ENCODE data around the gene SOX9.
"Not testable (repeated sequence)": the region's sequence is repeated elsewhere in the genome, so short reads cannot be mapped to it uniquely, and the experiment has no call there.

SOX9 gene

DNA sequence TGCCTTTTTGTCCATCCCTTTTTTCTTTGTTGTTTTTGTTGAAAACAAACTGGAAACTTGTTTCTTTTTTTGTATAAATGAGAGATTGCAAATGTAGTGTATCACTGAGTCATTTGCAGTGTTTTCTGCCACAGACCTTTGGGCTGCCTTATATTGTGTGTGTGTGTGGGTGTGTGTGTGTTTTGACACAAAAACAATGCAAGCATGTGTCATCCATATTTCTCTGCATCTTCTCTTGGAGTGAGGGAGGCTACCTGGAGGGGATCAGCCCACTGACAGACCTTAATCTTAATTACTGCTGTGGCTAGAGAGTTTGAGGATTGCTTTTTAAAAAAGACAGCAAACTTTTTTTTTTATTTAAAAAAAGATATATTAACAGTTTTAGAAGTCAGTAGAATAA, 4.9 kb downstream of the SOX9 start:
- DNase-seq: no peak
- TF ChIP-seq GATA1 (IDR thresholded peaks at IDR 0.05; ENCODE audit: low read depth, low read length): no peak
- TF ChIP-seq POLR2A (IDR thresholded peaks at IDR 0.05; ENCODE audit: low read length): no peak

GRCh38 chr17:72126575-72127486, 6.0 kb downstream of the SOX9 start:
- no peak for DNase-seq
- no peak for TF ChIP-seq GATA1 (IDR thresholded peaks at IDR 0.05; ENCODE audit: low read depth, low read length)
- no peak for TF ChIP-seq POLR2A (IDR thresholded peaks at IDR 0.05; ENCODE audit: low read length)

DNA sequence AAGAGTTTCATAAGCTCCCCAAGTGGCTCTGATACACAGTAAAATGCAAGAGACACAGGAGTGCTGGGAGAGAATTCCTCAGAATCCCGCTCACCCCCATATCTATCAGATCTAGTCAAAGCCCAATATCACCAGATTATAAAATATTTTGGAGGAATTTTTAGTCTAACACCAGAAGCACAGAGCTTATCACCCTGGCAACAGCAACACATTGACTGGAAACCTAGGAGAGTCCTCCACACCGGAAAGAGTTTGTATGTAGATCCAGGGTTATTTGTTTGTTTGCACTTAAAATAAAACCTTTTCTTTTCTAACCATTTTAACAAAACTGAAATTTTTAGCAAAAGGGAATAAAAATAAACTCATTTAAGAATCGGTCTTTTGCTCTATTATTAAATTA, 7.2 kb downstream of the SOX9 start:
- DNase-seq: no peak

GRCh38 chr17:72134608-72135394, 14.0 kb downstream of the SOX9 start:
- TF ChIP-seq GATA1 (IDR thresholded peaks at IDR 0.05; ENCODE audit: low read depth, low read length) (no peak), POLR2A (IDR thresholded peaks at IDR 0.05; ENCODE audit: low read length) (no peak)
- DNase-seq: no peak

More for the DNA sequence above, 7.2 kb downstream of the SOX9 start:
- no peak for TF ChIP-seq GATA1 (IDR thresholded peaks at IDR 0.05; ENCODE audit: low read depth, low read length)
- no peak for TF ChIP-seq POLR2A (IDR thresholded peaks at IDR 0.05; ENCODE audit: low read length)

- TF ChIP-seq GATA1 (IDR thresholded peaks at IDR 0.05; ENCODE audit: low read depth, low read length): no peak
- no peak for TF ChIP-seq POLR2A (IDR thresholded peaks at IDR 0.05; ENCODE audit: low read length)
- no peak for DNase-seq
Measured at GRCh38 chr17:72135546-72136325, 14.9 kb downstream of the SOX9 start.

DNA sequence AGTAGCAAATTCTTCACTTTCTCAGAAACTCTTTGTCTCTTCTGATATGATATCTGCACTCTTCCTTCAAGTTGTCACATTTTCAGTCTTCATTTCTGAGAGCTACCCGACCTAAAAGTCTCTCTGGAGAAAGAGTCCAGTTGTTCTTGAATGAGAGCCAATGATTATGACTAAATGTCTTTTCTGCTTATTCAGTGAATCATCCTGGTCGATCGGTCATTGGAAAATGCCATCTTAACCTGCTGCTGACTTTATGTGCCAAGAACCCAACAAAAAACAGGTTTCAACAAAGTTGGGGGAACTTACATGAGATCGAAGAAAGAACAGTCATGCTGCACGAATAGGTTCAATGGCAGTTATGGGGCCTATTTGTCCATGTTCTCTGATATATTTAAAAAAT, 15.9 kb downstream of the SOX9 start:
- TF ChIP-seq GATA1 (IDR thresholded peaks at IDR 0.05; ENCODE audit: low read depth, low read length): no peak
- no peak for DNase-seq

- DNase-seq: no peak
- no peak for TF ChIP-seq GATA1 (IDR thresholded peaks at IDR 0.05; ENCODE audit: low read depth, low read length)
- no peak for TF ChIP-seq POLR2A (IDR thresholded peaks at IDR 0.05; ENCODE audit: low read length)
Measured at GRCh38 chr17:72137161-72137560, 16.3 kb downstream of the SOX9 start.

GRCh38 chr17:72139212-72139611, 18.4 kb downstream of the SOX9 start:
- DNase-seq: no peak
- TF ChIP-seq POLR2A (IDR thresholded peaks at IDR 0.05; ENCODE audit: low read length) (no peak), GATA1 (IDR thresholded peaks at IDR 0.05; ENCODE audit: low read depth, low read length) (no peak)

- TF ChIP-seq POLR2A (IDR thresholded peaks at IDR 0.05; ENCODE audit: low read length) (no peak), GATA1 (IDR thresholded peaks at IDR 0.05; ENCODE audit: low read depth, low read length) (no peak)
- DNase-seq: no peak
Measured at GRCh38 chr17:72141336-72141735, 20.5 kb downstream of the SOX9 start.

- not testable (repeated sequence) for DNase-seq
Measured at GRCh38 chr17:72142097-72142496, 21.3 kb downstream of the SOX9 start.

GRCh38 chr17:72142614-72143013, 21.8 kb downstream of the SOX9 start:
- TF ChIP-seq POLR2A (IDR thresholded peaks at IDR 0.05; ENCODE audit: low read length) (no peak), GATA1 (IDR thresholded peaks at IDR 0.05; ENCODE audit: low read depth, low read length) (no peak)
- no peak for DNase-seq

- no peak for DNase-seq
- TF ChIP-seq POLR2A (IDR thresholded peaks at IDR 0.05; ENCODE audit: low read length) (no peak), GATA1 (IDR thresholded peaks at IDR 0.05; ENCODE audit: low read depth, low read length) (no peak)
Measured at GRCh38 chr17:72143245-72143644, 22.4 kb downstream of the SOX9 start.

DNA sequence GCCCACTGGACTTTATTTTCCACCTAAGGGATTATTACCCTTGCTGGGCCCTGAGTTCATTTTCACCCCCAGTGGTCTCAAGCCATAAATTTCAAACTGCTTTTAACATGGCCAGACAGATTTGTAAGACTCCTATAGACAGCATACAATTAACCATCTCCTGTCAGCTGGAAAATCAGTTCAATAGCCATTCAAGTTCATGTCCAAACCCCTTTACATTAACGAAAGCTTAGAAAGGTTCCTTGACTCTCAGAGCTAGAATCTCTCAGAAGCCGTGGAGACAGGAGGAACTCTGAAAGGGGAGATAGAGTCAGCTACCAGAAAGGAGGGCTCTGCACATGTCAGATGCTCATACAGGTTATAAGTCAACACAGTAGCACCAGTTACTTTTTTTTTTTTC, 23.3 kb downstream of the SOX9 start:
- DNase-seq: no peak

GRCh38 chr17:72145562-72145961, 24.7 kb downstream of the SOX9 start:
- no peak for TF ChIP-seq POLR2A (IDR thresholded peaks at IDR 0.05; ENCODE audit: low read length)
- DNase-seq: no peak

More for the DNA sequence above, 23.3 kb downstream of the SOX9 start:
- TF ChIP-seq GATA1 (IDR thresholded peaks at IDR 0.05; ENCODE audit: low read depth, low read length): no peak
- no peak for TF ChIP-seq POLR2A (IDR thresholded peaks at IDR 0.05; ENCODE audit: low read length)
